ENCODE data around the gene SOWAHA.

The SOWAHA gene

DNA sequence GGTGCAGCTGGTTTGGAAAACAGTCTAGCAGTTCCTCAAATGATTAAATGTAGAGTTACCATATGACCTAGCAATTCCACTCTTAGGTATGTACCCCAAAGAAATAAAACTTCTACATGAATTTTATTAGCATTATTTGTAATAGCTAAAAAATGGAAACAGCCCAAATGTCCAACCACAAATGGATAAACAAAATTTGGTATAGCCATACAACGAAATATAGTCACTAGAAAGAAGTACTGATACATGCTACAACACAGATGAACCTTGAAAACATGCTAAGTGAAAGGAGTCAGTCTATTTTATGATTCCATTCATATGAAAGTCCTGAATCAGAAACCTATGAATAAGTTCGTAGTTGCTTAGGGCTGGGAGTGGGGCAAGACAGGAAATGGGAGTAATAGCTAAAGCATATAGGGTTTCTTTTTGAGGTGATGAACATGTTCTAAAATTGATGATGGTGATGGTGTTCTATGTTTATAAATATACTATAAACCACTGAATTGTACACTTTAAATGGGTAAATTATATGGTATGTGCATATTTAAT, 46.9 kb downstream of the SOWAHA start:
- no peak for DNase-seq

DNA sequence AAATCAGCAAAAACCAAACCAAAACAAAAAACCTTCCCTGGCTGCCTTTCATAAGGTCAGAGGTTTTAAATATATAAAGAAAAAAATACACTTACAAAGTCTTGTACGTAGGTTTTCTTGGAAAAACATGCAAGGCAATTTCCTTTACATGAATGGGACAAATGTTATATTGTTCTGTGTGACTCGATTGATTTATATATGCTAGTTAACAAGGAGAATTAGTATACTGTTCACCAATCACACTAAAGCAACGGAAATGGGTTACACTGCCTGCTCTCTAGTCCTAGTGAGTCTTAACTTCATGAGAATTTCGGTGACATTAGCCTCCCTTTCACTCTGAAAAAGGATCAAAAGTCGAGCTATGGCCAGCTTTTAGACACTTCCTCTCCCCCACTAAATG, 47.6 kb downstream of the SOWAHA start:
- no peak for DNase-seq

DNA sequence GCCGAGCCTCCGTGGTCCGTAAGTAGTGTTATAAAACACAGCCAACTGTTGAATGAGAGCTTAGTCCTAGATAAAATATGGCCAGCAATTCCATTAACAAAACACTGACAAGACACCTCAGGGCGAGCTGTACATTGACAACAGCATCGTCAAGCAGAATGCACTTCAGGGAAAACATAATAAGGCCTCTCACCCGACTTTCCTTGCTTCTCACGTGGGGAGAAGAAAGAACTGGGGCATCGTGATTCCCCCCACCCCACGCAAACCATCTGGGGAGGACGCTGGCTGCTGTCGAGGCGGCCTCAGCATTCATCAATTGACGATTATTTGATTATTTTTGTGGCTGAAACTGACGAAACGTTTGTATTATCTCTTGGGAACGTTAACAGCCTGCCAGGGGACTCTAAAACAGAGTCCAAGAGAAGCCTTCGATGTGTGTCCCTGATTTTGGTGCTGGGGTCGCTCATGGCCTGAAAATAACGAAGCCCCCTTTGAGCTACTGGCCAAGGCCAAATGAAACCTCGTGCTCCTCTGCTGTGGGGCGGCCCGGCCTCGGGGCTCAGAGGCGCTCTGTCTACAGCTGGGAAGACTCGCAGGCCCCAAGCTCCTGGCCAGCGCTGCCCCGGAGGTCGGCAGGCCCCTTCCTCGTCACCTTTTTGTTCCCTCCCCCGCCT, 52.7 kb downstream of the SOWAHA start:
- no peak for DNase-seq
